Measurements from ENCODE around the gene PHACTR3.

The PHACTR3 gene

GRCh38 chr20:59663513-59664060, 59.2 kb downstream of the PHACTR3 start:
- no peak for DNase-seq (ENCODE audit: low spot score)
- in situ Hi-C loops (cut with MboI; ENCODE audit: low pct_unique_long_range_greater_than_20kb, low sequenced_read_pairs, unreplicated experiment): no loop called here
- no peak for TF ChIP-seq CTCF (IDR thresholded peaks at IDR 0.05; ENCODE audit: extremely low read depth, insufficient read depth, missing control alignments)

- no peak for TF ChIP-seq CTCF (IDR thresholded peaks at IDR 0.05; ENCODE audit: extremely low read depth, insufficient read depth, missing control alignments)
- DNase-seq (ENCODE audit: low spot score): no peak
- in situ Hi-C loops (cut with MboI; ENCODE audit: low pct_unique_long_range_greater_than_20kb, low sequenced_read_pairs, unreplicated experiment): no loop called here
These were observed 60.1 kb downstream of the PHACTR3 start for GRCh38 chr20:59664421-59664941.

- in situ Hi-C loops (cut with MboI; ENCODE audit: low pct_unique_long_range_greater_than_20kb, low sequenced_read_pairs, unreplicated experiment): no loop called here
- DNase-seq (ENCODE audit: low spot score): no peak
- TF ChIP-seq CTCF (IDR thresholded peaks at IDR 0.05; ENCODE audit: extremely low read depth, insufficient read depth, missing control alignments): no peak
These were observed 61.6 kb downstream of the PHACTR3 start for GRCh38 chr20:59665656-59666555.

- in situ Hi-C loops (cut with MboI; ENCODE audit: low pct_unique_long_range_greater_than_20kb, low sequenced_read_pairs, unreplicated experiment): no loop called here
- no peak for TF ChIP-seq CTCF (IDR thresholded peaks at IDR 0.05; ENCODE audit: extremely low read depth, insufficient read depth, missing control alignments)
- no peak for DNase-seq (ENCODE audit: low spot score)
These were observed 62.2 kb downstream of the PHACTR3 start for GRCh38 chr20:59666586-59666985.

GRCh38 chr20:59667131-59667530, 62.8 kb downstream of the PHACTR3 start:
- DNase-seq (ENCODE audit: low spot score): no peak
- no peak for TF ChIP-seq CTCF (IDR thresholded peaks at IDR 0.05; ENCODE audit: extremely low read depth, insufficient read depth, missing control alignments)
- in situ Hi-C loops (cut with MboI; ENCODE audit: low pct_unique_long_range_greater_than_20kb, low sequenced_read_pairs, unreplicated experiment): no loop called here

- in situ Hi-C loops (cut with MboI; ENCODE audit: low pct_unique_long_range_greater_than_20kb, low sequenced_read_pairs, unreplicated experiment): no loop called here
- DNase-seq (ENCODE audit: low spot score): no peak
- TF ChIP-seq CTCF (IDR thresholded peaks at IDR 0.05; ENCODE audit: extremely low read depth, insufficient read depth, missing control alignments): no peak
These were observed 63.7 kb downstream of the PHACTR3 start for GRCh38 chr20:59667981-59668515.

Measured in GM13977 (cell line).